ENCODE data around the gene SBF2.
"Not testable (repeated sequence)": the region's sequence is repeated elsewhere in the genome, so short reads cannot be mapped to it uniquely, and the experiment has no call there.

Gene SBF2

DNA sequence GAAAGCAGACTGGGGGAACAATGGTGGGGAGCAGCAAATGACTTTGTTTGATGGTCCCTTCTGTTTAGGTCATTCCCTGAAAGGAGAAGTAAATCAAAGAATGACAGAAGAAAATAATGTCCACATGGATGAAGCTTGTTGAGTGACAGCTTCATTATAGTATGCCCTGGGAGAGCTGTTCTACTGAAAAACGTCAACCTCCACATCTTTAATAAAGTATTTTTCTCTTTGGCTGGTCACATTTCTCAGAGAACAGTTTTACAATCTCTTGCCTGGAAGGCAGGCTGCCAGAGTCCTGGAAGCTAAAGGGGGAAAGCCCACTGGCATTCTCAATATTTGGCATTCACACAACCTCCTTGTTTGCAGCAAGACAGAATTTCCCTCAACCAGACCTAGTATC lies 342.2 kb downstream of the SBF2 start:
- no peak for TF ChIP-seq CTCF (IDR thresholded peaks at IDR 0.05; ENCODE audit: borderline replicate concordance, insufficient read depth, low read depth, low read length)

DNA sequence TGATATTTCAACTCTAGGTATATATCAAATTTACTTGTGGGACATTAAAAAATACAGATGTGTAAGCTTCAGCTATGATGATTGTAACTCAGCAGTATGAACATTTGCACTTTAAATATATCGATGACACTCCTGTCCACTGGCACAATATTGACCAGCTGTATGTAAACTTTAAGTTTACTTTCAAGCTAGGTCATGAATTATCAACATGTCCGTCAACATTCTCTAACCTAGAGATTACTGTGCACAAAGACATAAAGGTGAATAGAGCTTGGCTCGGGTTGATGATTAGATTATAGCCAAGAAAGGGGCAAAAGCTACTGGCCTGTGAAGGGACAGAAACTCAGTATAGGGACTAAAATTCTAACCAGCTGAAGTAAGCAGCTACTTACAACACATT lies 343.6 kb downstream of the SBF2 start:
- no peak for TF ChIP-seq CTCF (IDR thresholded peaks at IDR 0.05; ENCODE audit: borderline replicate concordance, insufficient read depth, low read depth, low read length)
- no peak overlapping the region for H3K4me3 ChIP-seq (ENCODE audit: low read depth, low read length)

More for the DNA sequence above, 342.2 kb downstream of the SBF2 start:
- H3K4me3 ChIP-seq (ENCODE audit: low read depth, low read length), result no peak overlapping the region

DNA sequence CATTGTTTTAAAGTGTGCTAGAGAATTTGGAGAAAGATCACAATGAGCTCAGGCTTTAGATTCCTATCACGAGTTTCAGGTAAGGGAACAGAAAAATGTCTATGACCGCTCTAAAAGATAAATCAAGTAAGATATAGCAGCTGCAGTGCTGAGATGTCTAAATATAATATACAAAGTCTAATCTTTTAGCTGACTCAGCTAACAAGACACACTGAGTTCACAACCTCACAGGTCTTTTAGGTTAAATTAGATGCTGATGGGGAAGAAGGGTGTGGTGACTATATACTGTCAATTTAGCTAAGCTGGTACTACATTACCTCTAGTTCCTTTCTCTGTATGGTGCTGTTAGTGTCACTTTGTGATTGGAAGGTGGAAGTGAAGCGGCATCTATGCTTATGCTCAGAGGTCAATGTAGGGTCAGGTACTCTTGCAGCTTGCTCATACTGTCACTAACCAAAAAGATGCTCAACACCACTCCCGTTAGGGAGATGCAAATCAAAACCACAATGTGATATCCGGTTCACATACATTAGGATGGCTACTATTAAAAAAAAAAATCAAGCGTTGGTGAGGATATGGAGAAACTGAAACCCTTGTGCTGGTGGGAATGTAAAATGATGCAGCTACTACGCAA lies 346.7 kb downstream of the SBF2 start:
- no peak overlapping the region for H3K4me3 ChIP-seq (ENCODE audit: low read depth, low read length)
- no peak for TF ChIP-seq CTCF (IDR thresholded peaks at IDR 0.05; ENCODE audit: borderline replicate concordance, insufficient read depth, low read depth, low read length)

DNA sequence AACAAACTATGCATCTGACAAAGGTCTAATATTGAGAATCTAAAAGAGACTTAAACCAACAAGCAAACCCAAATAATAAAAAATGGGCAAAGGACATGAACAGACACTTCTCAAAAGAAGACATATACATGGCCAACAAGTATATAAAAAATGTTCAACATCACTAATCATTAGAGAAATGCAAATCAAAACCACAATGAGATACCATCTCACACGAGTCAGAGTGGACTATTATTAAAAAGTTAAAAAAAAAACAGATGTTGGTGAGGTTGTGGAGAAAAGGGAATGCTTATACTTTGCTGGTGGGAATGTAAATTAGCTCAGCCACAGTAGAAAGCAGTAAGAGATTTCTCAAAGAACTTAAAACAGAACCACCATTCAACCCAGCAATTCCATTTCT lies 348.3 kb downstream of the SBF2 start:
- not testable (repeated sequence) for H3K4me3 ChIP-seq (ENCODE audit: low read depth, low read length)

- TF ChIP-seq CTCF (IDR thresholded peaks at IDR 0.05; ENCODE audit: borderline replicate concordance, insufficient read depth, low read depth, low read length), result no peak
- H3K4me3 ChIP-seq (ENCODE audit: low read depth, low read length), result no peak overlapping the region
Observed at GRCh38 chr11:9943386-9944110, 350.5 kb downstream of the SBF2 start.

GRCh38 chr11:9941991-9942390 lies 352.0 kb downstream of the SBF2 start:
- TF ChIP-seq CTCF (IDR thresholded peaks at IDR 0.05; ENCODE audit: borderline replicate concordance, insufficient read depth, low read depth, low read length), result no peak
- H3K4me3 ChIP-seq (ENCODE audit: low read depth, low read length), result no peak overlapping the region

- not testable (repeated sequence) for H3K4me3 ChIP-seq (ENCODE audit: low read depth, low read length)
Observed at GRCh38 chr11:9939150-9939549, 354.9 kb downstream of the SBF2 start.

DNA sequence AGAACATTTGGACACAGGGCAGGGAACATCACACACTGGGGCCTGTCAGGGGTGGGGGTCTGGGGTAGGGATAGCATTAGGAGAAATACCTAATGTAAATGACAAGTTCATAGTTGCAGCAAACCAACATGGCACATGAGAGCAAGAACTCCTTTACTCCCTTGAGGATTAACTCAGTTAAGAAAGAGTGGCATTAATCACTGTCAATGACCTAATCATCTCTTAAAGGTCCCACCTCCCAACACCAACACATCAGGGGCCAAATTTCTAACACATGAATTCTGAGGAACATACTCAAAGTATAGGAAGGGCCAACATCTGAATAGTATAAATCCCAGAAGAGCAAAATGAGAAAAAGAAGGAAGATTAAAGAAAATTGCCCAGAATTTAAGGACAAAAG lies 357.3 kb downstream of the SBF2 start:
- no peak overlapping the region for H3K4me3 ChIP-seq (ENCODE audit: low read depth, low read length)
- TF ChIP-seq CTCF (IDR thresholded peaks at IDR 0.05; ENCODE audit: borderline replicate concordance, insufficient read depth, low read depth, low read length), result no peak

GRCh38 chr11:9932843-9933242 lies 361.2 kb downstream of the SBF2 start:
- H3K4me3 ChIP-seq (ENCODE audit: low read depth, low read length), result not testable (repeated sequence)

- H3K4me3 ChIP-seq (ENCODE audit: low read depth, low read length), result not testable (repeated sequence)
Observed at GRCh38 chr11:9930562-9931331, 363.3 kb downstream of the SBF2 start.
